H9 (cell line): Measurements from ENCODE around the gene DEPDC1B. TPM values are rescaled to one million over a fixed set of nuclear protein-coding genes. Genes with fewer than 3 reads are reported as not detected.

Experiments
- DNase-seq: peaks from one replicate; pipeline ENCODE4 v3.0.0-alpha.2; 2017
- H2AFZ ChIP-seq: one replicate; pipeline ENCODE4 v1.6.1; 2013; ENCODE audit warnings: mild to moderate bottlenecking, low read length, control low read depth, moderate library complexity
- H2AK5ac ChIP-seq: 2 replicates; pipeline ENCODE4 v1.6.1; 2013; ENCODE audit warnings: low read length, control low read depth, mixed read lengths; ENCODE audit not compliant: insufficient read length
- H2BK120ac ChIP-seq: one replicate; pipeline ENCODE4 v1.6.1; 2013; ENCODE audit warnings: low read depth, mild to moderate bottlenecking, low read length, control low read depth, inconsistent platforms; ENCODE audit not compliant: poor library complexity, severe bottlenecking
- H2BK12ac ChIP-seq: 2 replicates; pipeline ENCODE4 v1.6.1; 2013; ENCODE audit warnings: low read length, control low read depth, mixed read lengths, low read depth; ENCODE audit not compliant: insufficient read length
- H2BK15ac ChIP-seq: 2 replicates; pipeline ENCODE4 v1.6.1; 2013; ENCODE audit warnings: low read depth, low read length, control low read depth
- H2BK20ac ChIP-seq: one replicate; pipeline ENCODE4 v1.6.1; 2013; ENCODE audit warnings: low read depth, mild to moderate bottlenecking, low read length, control low read depth, inconsistent platforms; ENCODE audit not compliant: poor library complexity, severe bottlenecking
- H2BK5ac ChIP-seq: 2 replicates; pipeline ENCODE4 v1.6.1; 2013; ENCODE audit warnings: low read length, control low read depth, mixed read lengths; ENCODE audit not compliant: insufficient read length
- H3K14ac ChIP-seq: 2 replicates; pipeline ENCODE4 v1.6.1; 2013; ENCODE audit warnings: low read length, control low read depth; ENCODE audit not compliant: insufficient read depth
- H3K18ac ChIP-seq: 2 replicates; pipeline ENCODE4 v1.6.1; 2013; ENCODE audit warnings: low read depth, mild to moderate bottlenecking, mixed read lengths, low read length, control low read depth; ENCODE audit not compliant: insufficient read length
- H3K23ac ChIP-seq: 2 replicates; pipeline ENCODE4 v1.6.1; 2013; ENCODE audit warnings: low read length, control low read depth, mixed read lengths, low read depth; ENCODE audit not compliant: insufficient read length
- H3K23me2 ChIP-seq: 2 replicates; pipeline ENCODE4 v1.6.1; 2013; ENCODE audit warnings: low read depth, mild to moderate bottlenecking, mixed read lengths, low read length, control low read depth; ENCODE audit not compliant: insufficient read length, poor library complexity, severe bottlenecking
- H3K27ac ChIP-seq: 2 replicates; pipeline ENCODE4 v1.5.1; 2013; ENCODE audit warnings: low read length, control low read depth, mixed read lengths, low read depth; ENCODE audit not compliant: insufficient read length
- H3K27me3 ChIP-seq: 2 replicates; pipeline ENCODE4 v1.6.1; 2013; ENCODE audit warnings: low read length, control low read depth, inconsistent platforms; ENCODE audit not compliant: insufficient read depth
- H3K4ac ChIP-seq: 2 replicates; pipeline ENCODE4 v1.6.1; 2013; ENCODE audit warnings: low read depth, mild to moderate bottlenecking, control low read depth, inconsistent platforms, low read length, moderate library complexity
- H3K4me1 ChIP-seq: 2 replicates; pipeline ENCODE4 v1.6.1; 2013; ENCODE audit warnings: low read length, control low read depth, inconsistent platforms; ENCODE audit not compliant: insufficient read depth
- H3K4me2 ChIP-seq: 2 replicates; pipeline ENCODE4 v1.6.1; 2013; ENCODE audit warnings: low read length, control low read depth, mixed read lengths; ENCODE audit not compliant: insufficient read length, insufficient read depth
- H3K56ac ChIP-seq: 2 replicates; pipeline ENCODE4 v1.6.1; 2013; ENCODE audit warnings: low read depth, mild to moderate bottlenecking, mixed read lengths, low read length, control low read depth; ENCODE audit not compliant: insufficient read length
- H3K79me1 ChIP-seq: 2 replicates; pipeline ENCODE4 v1.6.1; 2013; ENCODE audit warnings: low read depth, mild to moderate bottlenecking, moderate library complexity, low read length, control low read depth, inconsistent platforms; ENCODE audit not compliant: insufficient read depth, poor library complexity, severe bottlenecking
- H3K79me2 ChIP-seq: 2 replicates; pipeline ENCODE4 v1.6.1; 2013; ENCODE audit warnings: low read length, control low read depth, inconsistent platforms; ENCODE audit not compliant: insufficient read depth
- H3K9ac ChIP-seq: 2 replicates; pipeline ENCODE4 v1.6.1; 2013; ENCODE audit warnings: low read length, control low read depth, mixed read lengths; ENCODE audit not compliant: insufficient read length; ENCODE audit errors: extremely low read depth
- H3K9me3 ChIP-seq: one replicate; pipeline ENCODE4 v1.6.1; 2013; ENCODE audit warnings: low read depth, low read length, inconsistent platforms; ENCODE audit not compliant: control insufficient read depth
- H3T11ph ChIP-seq: one replicate; pipeline ENCODE4 v1.6.1; 2013; ENCODE audit warnings: mild to moderate bottlenecking, low read length, control low read depth, inconsistent platforms
- H4K20me1 ChIP-seq: one replicate; pipeline ENCODE4 v1.6.1; 2013; ENCODE audit not compliant: control insufficient read depth, insufficient read length, insufficient read depth
- H4K5ac ChIP-seq: 2 replicates; pipeline ENCODE4 v1.6.1; 2013; ENCODE audit warnings: low read depth, mild to moderate bottlenecking, mixed read lengths, low read length, control low read depth; ENCODE audit not compliant: insufficient read length
- H4K8ac ChIP-seq: replicated peaks from 2 replicates; pipeline ENCODE4 v1.6.1; 2013; ENCODE audit warnings: low read length, control low read depth, mixed read lengths, low read depth; ENCODE audit not compliant: insufficient read length
- H4K91ac ChIP-seq: 2 replicates; pipeline ENCODE4 v1.6.1; 2013; ENCODE audit warnings: low read depth, mild to moderate bottlenecking, moderate library complexity, mixed read lengths, low read length, control low read depth; ENCODE audit not compliant: insufficient read length
- H3K27ac Mint-ChIP-seq, 3 experiments: 2 replicates in 2 of 3; 3 replicates in 1 of 3; pipeline ENCODE4 v1.8.0; 2020 to 2021; ENCODE audit warnings: mixed read lengths in 3 of 3, mild to moderate bottlenecking in 1 of 3, moderate library complexity in 1 of 3
- H3K27me3 Mint-ChIP-seq: 2 replicates; pipeline ENCODE4 v1.8.0; 2021; ENCODE audit warnings: low read depth, mild to moderate bottlenecking, moderate library complexity, mixed read lengths
- H3K36me3 Mint-ChIP-seq, 3 experiments: 2 replicates in 2 of 3; 3 replicates in 1 of 3; pipeline ENCODE4 v1.8.0; 2020 to 2021; ENCODE audit warnings: low read depth in 3 of 3, mixed read lengths in 3 of 3; ENCODE audit not compliant: insufficient read depth in 1 of 3
- H3K4me1 Mint-ChIP-seq, 2 experiments: 2 replicates each; pipeline ENCODE4 v1.8.0; 2020; ENCODE audit warnings: mixed read lengths in 2 of 2
- H3K4me3 Mint-ChIP-seq, 2 experiments: 2 replicates in 1 of 2; 3 replicates in 1 of 2; pipeline ENCODE4 v1.8.0; 2020 to 2021; ENCODE audit warnings: mild to moderate bottlenecking in 2 of 2, mixed read lengths in 2 of 2, moderate library complexity in 1 of 2
- H3K9me3 Mint-ChIP-seq, 2 experiments: 2 replicates in 1 of 2; 3 replicates in 1 of 2; pipeline ENCODE4 v1.8.0; 2020; ENCODE audit warnings: mild to moderate bottlenecking in 2 of 2, mixed read lengths in 2 of 2, moderate library complexity in 1 of 2
- WGBS: extraction: QIAGEN DNeasy Blood & Tissue Kit; methylation state at CpG from one replicate; pipeline ENCODE4 v1.1.7; 2013; ENCODE audit warnings: missing lambda C conversion rate, low lambda C conversion rate, mixed read lengths; ENCODE audit not compliant: insufficient read length; ENCODE audit errors: extremely low coverage; 5-methylcytosine and 5-hydroxymethylcytosine counted together
- total RNA-seq: library from RNA; stranded (reverse); gene quantifications from 2 replicates; pipeline ENCODE4 v1.2.1, GENCODE V29; 2021
- TF ChIP-seq, protein P1 (sequence below): fragments of 200-600 bp; sonication (generic); conservative IDR thresholded peaks from 3 replicates; pipeline ENCODE4 v1.8.0; 2021; ENCODE audit warnings: antibody characterized with exemption, mild to moderate bottlenecking

The DEPDC1B gene
- total RNA-seq, 1 experiment from 2014 or later, result 49.0 TPM

DNA sequence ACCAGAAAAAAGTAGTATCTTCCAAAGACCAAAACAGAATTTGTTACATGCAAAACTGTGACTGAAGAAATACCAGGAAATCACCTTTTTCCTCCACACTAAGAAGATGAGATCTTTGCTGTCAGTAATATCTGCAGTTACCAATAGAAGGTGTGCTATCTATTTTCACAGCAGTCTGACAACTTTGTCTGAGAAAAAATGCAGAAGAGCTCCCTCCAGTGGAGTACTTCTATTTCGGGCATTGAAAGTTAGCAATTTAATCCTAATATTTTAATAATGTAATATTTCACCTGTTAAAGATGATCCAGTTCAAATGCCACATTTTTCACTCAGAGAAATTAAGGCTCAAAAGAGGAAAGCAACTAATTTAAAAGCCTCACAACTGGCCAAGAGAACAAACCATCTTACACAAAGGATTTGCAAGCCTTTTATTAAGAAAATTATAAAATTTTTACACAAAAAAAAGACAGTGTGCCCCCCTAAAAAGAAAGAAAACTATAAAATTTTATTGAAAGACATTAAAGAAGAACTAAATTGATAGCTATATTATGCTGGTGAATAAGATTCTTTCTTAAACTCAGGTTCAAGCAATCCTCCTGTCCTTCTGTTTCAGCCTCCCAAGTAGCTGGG is 50.6 kb downstream of the DEPDC1B start:
- no peak overlapping the region for H2AK5ac ChIP-seq
- H2BK20ac ChIP-seq, result no peak overlapping the region
- no peak overlapping the region for H3K23ac ChIP-seq
- no peak overlapping the region for H2AFZ ChIP-seq
- H2BK15ac ChIP-seq, result no peak overlapping the region
- no peak overlapping the region for H2BK120ac ChIP-seq
- H4K91ac ChIP-seq, result no peak overlapping the region
- no peak overlapping the region for H3K56ac ChIP-seq
- H3K79me1 ChIP-seq, result peaks cover 10% of the 10 kb centered on the region
- no peaks in the 10 kb centered on the region; the same call in 1 of the 2 replicates for H3K4me1 ChIP-seq
- no peak overlapping the region for H2BK12ac ChIP-seq
- no peaks in the 10 kb centered on the region for H3K23me2 ChIP-seq
- TF ChIP-seq, protein P1, sequence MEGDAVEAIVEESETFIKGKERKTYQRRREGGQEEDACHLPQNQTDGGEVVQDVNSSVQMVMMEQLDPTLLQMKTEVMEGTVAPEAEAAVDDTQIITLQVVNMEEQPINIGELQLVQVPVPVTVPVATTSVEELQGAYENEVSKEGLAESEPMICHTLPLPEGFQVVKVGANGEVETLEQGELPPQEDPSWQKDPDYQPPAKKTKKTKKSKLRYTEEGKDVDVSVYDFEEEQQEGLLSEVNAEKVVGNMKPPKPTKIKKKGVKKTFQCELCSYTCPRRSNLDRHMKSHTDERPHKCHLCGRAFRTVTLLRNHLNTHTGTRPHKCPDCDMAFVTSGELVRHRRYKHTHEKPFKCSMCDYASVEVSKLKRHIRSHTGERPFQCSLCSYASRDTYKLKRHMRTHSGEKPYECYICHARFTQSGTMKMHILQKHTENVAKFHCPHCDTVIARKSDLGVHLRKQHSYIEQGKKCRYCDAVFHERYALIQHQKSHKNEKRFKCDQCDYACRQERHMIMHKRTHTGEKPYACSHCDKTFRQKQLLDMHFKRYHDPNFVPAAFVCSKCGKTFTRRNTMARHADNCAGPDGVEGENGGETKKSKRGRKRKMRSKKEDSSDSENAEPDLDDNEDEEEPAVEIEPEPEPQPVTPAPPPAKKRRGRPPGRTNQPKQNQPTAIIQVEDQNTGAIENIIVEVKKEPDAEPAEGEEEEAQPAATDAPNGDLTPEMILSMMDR, result peak; percentile 74
- H3T11ph ChIP-seq, result no peak overlapping the region
- H3K18ac ChIP-seq, result no peak overlapping the region
- no peaks in the 10 kb centered on the region for H3K9me3 ChIP-seq
- H3K79me2 ChIP-seq, result peaks cover 2% of the 10 kb centered on the region; the same call in 1 of the 2 replicates
- Mint-ChIP-seq H3K36me3 (peaks cover 15 to 39% (median 17%) of the 10 kb centered on the region in 3 experiments), H3K9me3 (peaks cover 2 to 5% of the 10 kb centered on the region in 2 experiments; a peak in 2 of 5 replicates), H3K4me3 (no peak overlapping the region), H3K4me1 (0 out of 4 replicates have a peak, but pooled peaks cover 0 to 3% of the 10 kb centered on the region in 2 experiments), H3K27me3 (no peaks in the 10 kb centered on the region), H3K27ac (no peak overlapping the region)
- DNase-seq, result no peak
- H3K27ac ChIP-seq, result no peak overlapping the region
- H3K4me2 ChIP-seq, result no peak overlapping the region
- H2BK5ac ChIP-seq, result no peak overlapping the region
- no peak overlapping the region for H4K5ac ChIP-seq
- H4K20me1 ChIP-seq, result no peaks in the 10 kb centered on the region
- H3K9ac ChIP-seq, result no peak overlapping the region
- no peak overlapping the region for H3K4ac ChIP-seq
- no CpG with 5 or more reads among the region's 1 CpG for WGBS
- no peaks in the 10 kb centered on the region for H3K27me3 ChIP-seq
- no peak overlapping the region for H4K8ac ChIP-seq
- H3K14ac ChIP-seq, result no peak overlapping the region
